Measurements from ENCODE around the gene PTPN20.
"Not testable (repeated sequence)": the region's sequence is repeated elsewhere in the genome, so short reads cannot be mapped to it uniquely, and the experiment has no call there.

Gene PTPN20

GRCh38 chr10:46911144-46911876, at the start of gene PTPN20:
Gene PTPN20 (plus strand): TSS chr10:46911428. CDS start chr10:46932500, 21,072 bp downstream.
- DNase-seq (ENCODE audit: low read depth in 1 of 2, low spot score in 1 of 2), result not testable (repeated sequence)

- DNase-seq (ENCODE audit: low read depth in 1 of 2, low spot score in 1 of 2), result not testable (repeated sequence)
Observed at GRCh38 chr10:46869716-46870115, 41.5 kb upstream of the PTPN20 start.

GRCh38 chr10:46871583-46871982, 39.6 kb upstream of the PTPN20 start:
- not testable (repeated sequence) for DNase-seq (ENCODE audit: low read depth in 1 of 2, low spot score in 1 of 2)

GRCh38 chr10:46875304-46875703, 35.9 kb upstream of the PTPN20 start:
- not testable (repeated sequence) for DNase-seq (ENCODE audit: low read depth in 1 of 2, low spot score in 1 of 2)

GRCh38 chr10:46876773-46877172, 34.5 kb upstream of the PTPN20 start:
- not testable (repeated sequence) for DNase-seq (ENCODE audit: low read depth in 1 of 2, low spot score in 1 of 2)

GRCh38 chr10:46878761-46879160, 32.5 kb upstream of the PTPN20 start:
- DNase-seq (ENCODE audit: low read depth in 1 of 2, low spot score in 1 of 2), result not testable (repeated sequence)

- not testable (repeated sequence) for DNase-seq (ENCODE audit: low read depth in 1 of 2, low spot score in 1 of 2)
Observed at GRCh38 chr10:46890813-46891611, 20.2 kb upstream of the PTPN20 start.

- DNase-seq (ENCODE audit: low read depth in 1 of 2, low spot score in 1 of 2), result not testable (repeated sequence)
Observed at GRCh38 chr10:46896762-46897692, 14.2 kb upstream of the PTPN20 start.

- not testable (repeated sequence) for DNase-seq (ENCODE audit: low read depth in 1 of 2, low spot score in 1 of 2)
Observed at GRCh38 chr10:46901247-46901646, 10.0 kb upstream of the PTPN20 start.

GRCh38 chr10:46903874-46904273, 7.4 kb upstream of the PTPN20 start:
- DNase-seq (ENCODE audit: low read depth in 1 of 2, low spot score in 1 of 2), result not testable (repeated sequence)

GRCh38 chr10:46906359-46906758, 4.9 kb upstream of the PTPN20 start:
- not testable (repeated sequence) for DNase-seq (ENCODE audit: low read depth in 1 of 2, low spot score in 1 of 2)

- not testable (repeated sequence) for DNase-seq (ENCODE audit: low read depth in 1 of 2, low spot score in 1 of 2)
Observed at GRCh38 chr10:46907185-46908117, 3.8 kb upstream of the PTPN20 start.

- not testable (repeated sequence) for DNase-seq (ENCODE audit: low read depth in 1 of 2, low spot score in 1 of 2)
Observed at GRCh38 chr10:46922498-46922897, 11.3 kb downstream of the PTPN20 start.

- DNase-seq (ENCODE audit: low read depth in 1 of 2, low spot score in 1 of 2), result not testable (repeated sequence)
Observed at GRCh38 chr10:46925156-46925555, 13.9 kb downstream of the PTPN20 start.

- not testable (repeated sequence) for DNase-seq (ENCODE audit: low read depth in 1 of 2, low spot score in 1 of 2)
Observed at GRCh38 chr10:46925853-46926252, 14.6 kb downstream of the PTPN20 start.

GRCh38 chr10:46928810-46929209, 17.6 kb downstream of the PTPN20 start:
- not testable (repeated sequence) for DNase-seq (ENCODE audit: low read depth in 1 of 2, low spot score in 1 of 2)

GRCh38 chr10:46932383-46932782, 21.2 kb downstream of the PTPN20 start:
- not testable (repeated sequence) for DNase-seq (ENCODE audit: low read depth in 1 of 2, low spot score in 1 of 2)

- not testable (repeated sequence) for DNase-seq (ENCODE audit: low read depth in 1 of 2, low spot score in 1 of 2)
Observed at GRCh38 chr10:46941091-46941490, 29.9 kb downstream of the PTPN20 start.

- not testable (repeated sequence) for DNase-seq (ENCODE audit: low read depth in 1 of 2, low spot score in 1 of 2)
Observed at GRCh38 chr10:46948687-46949518, 37.7 kb downstream of the PTPN20 start.
